Loucy (cell line): ENCODE data around the gene IP6K2.
A peak's percentile ranks its signal among the peaks of the same experiment; 100 is the strongest.

Experiments used
- H2AFZ ChIP-seq: fragments of 200-600 bp; sonication (generic); 2 replicates; pipeline ENCODE4 v1.6.0; 2016; ENCODE audit warnings: antibody characterized with exemption, mild to moderate bottlenecking, low read length, moderate library complexity
- H3F3A ChIP-seq: fragments of 200-600 bp; 2 replicates; pipeline ENCODE4 v1.6.0; 2016; ENCODE audit warnings: antibody characterized with exemption, low read depth, mild to moderate bottlenecking
- H3K27me3 ChIP-seq: fragments of 200-600 bp; sonication (generic); 2 replicates; pipeline ENCODE4 v1.6.1; 2014; ENCODE audit warnings: low read length, mild to moderate bottlenecking; ENCODE audit not compliant: insufficient read depth, poor library complexity, severe bottlenecking
- H3K36me3 ChIP-seq: fragments of 200-600 bp; sonication (generic); 2 replicates; pipeline ENCODE4 v1.6.1; 2016; ENCODE audit warnings: low read length; ENCODE audit not compliant: insufficient read depth
- H3K4me1 ChIP-seq: fragments of 200-600 bp; sonication (generic); 2 replicates; pipeline ENCODE4 v1.5.1; 2014; ENCODE audit warnings: low read length, mild to moderate bottlenecking; ENCODE audit not compliant: insufficient read depth, poor library complexity, severe bottlenecking
- H3K4me2 ChIP-seq: fragments of 200-600 bp; sonication (generic); 2 replicates; pipeline ENCODE4 v1.6.0; 2014; ENCODE audit warnings: antibody characterized with exemption, low read length, low read depth, mild to moderate bottlenecking; ENCODE audit not compliant: poor library complexity, severe bottlenecking
- H3K4me3 ChIP-seq: fragments of 200-600 bp; sonication (generic); 2 replicates; pipeline ENCODE4 v1.5.1; 2014; ENCODE audit warnings: low read length, mild to moderate bottlenecking, mixed read lengths; ENCODE audit not compliant: poor library complexity, severe bottlenecking
- H3K79me2 ChIP-seq: fragments of 200-600 bp; sonication (generic); 2 replicates; pipeline ENCODE4 v1.6.1; 2014; ENCODE audit warnings: low read length; ENCODE audit not compliant: insufficient read depth
- H3K9ac ChIP-seq: fragments of 200-600 bp; sonication (generic); 2 replicates; pipeline ENCODE4 v1.6.0; 2014; ENCODE audit warnings: mild to moderate bottlenecking, low read depth, low read length, moderate library complexity; ENCODE audit not compliant: poor library complexity, severe bottlenecking
- H3K9me2 ChIP-seq: fragments of 200-600 bp; sonication (generic); replicated peaks from 2 replicates; pipeline ENCODE4 v1.6.1; 2016; ENCODE audit warnings: low read depth, low read length, mixed read lengths
- H3K9me3 ChIP-seq: fragments of 200-600 bp; sonication (generic); 2 replicates; pipeline ENCODE4 v1.6.1; 2014; ENCODE audit warnings: mild to moderate bottlenecking, antibody characterized with exemption, low read length, low read depth; ENCODE audit not compliant: insufficient read depth
- H4K20me1 ChIP-seq: fragments of 200-600 bp; sonication (generic); 2 replicates; pipeline ENCODE4 v1.6.0; 2014; ENCODE audit warnings: antibody characterized with exemption, low read length, mild to moderate bottlenecking; ENCODE audit not compliant: insufficient read depth, poor library complexity, severe bottlenecking
- CTCF ChIP-seq: fragments of 200-600 bp; sonication (generic); conservative IDR thresholded peaks from 2 replicates; pipeline ENCODE4 v1.5.1; 2014; ENCODE audit warnings: mild to moderate bottlenecking, antibody characterized with exemption, low read length
- EZH2phosphoT487 ChIP-seq: fragments of 200-600 bp; IDR thresholded peaks from 2 replicates; pipeline ENCODE4 v1.6.1; 2018; ENCODE audit warnings: antibody characterized with exemption, mild to moderate bottlenecking, moderate library complexity, borderline replicate concordance

The IP6K2 gene

GRCh38 chr3:48684480-48685143 lies 32.4 kb downstream of the IP6K2 start:
- Histone ChIP-seq H3K27me3 (no peaks in the 10 kb centered on the region), H3K4me2 (peak overlapping the region; percentile 84), H3K9ac (peak overlapping the region; percentile 81), H3K9me2 (no peaks in the 10 kb centered on the region), H3K9me3 (no peaks in the 10 kb centered on the region), H3F3A (peaks cover 3% of the 10 kb centered on the region; the same call in 1 of the 2 replicates), H2AFZ (no peak overlapping the region), H3K4me1 (peaks cover 15% of the 10 kb centered on the region), H3K79me2 (peaks cover 27% of the 10 kb centered on the region), H4K20me1 (peaks cover 14% of the 10 kb centered on the region), H3K4me3 (peak overlapping the region; percentile 97), H3K36me3 (peaks cover 49% of the 10 kb centered on the region; the same call in 1 of the 2 replicates)
- TF ChIP-seq EZH2phosphoT487 (no peak), CTCF (no peak)

GRCh38 chr3:48684054-48684349 lies 33.0 kb downstream of the IP6K2 start:
- Histone ChIP-seq H3K9me2 (no peaks in the 10 kb centered on the region), H3F3A (peaks cover 3% of the 10 kb centered on the region; the same call in 1 of the 2 replicates), H3K4me1 (peaks cover 15% of the 10 kb centered on the region), H3K36me3 (peaks cover 45% of the 10 kb centered on the region; the same call in 1 of the 2 replicates), H3K4me2 (peak overlapping the region; percentile 84), H2AFZ (no peak overlapping the region), H4K20me1 (peaks cover 14% of the 10 kb centered on the region), H3K4me3 (peak overlapping the region; percentile 97), H3K79me2 (peaks cover 27% of the 10 kb centered on the region), H3K27me3 (no peaks in the 10 kb centered on the region), H3K9ac (peak overlapping the region; percentile 81), H3K9me3 (no peaks in the 10 kb centered on the region)
- TF ChIP-seq CTCF: no peak
- TF ChIP-seq EZH2phosphoT487: no peak

- peaks cover 40% of the 10 kb centered on the region; the same call in 1 of the 2 replicates for H3K36me3 ChIP-seq
- no peaks in the 10 kb centered on the region for H3K9me2 ChIP-seq
- TF ChIP-seq CTCF (no peak), EZH2phosphoT487 (no peak)
- no peak overlapping the region for H2AFZ ChIP-seq
- no peaks in the 10 kb centered on the region for H3K27me3 ChIP-seq
- peaks cover 7% of the 10 kb centered on the region for H4K20me1 ChIP-seq
- peak overlapping the region; percentile 97 for H3K4me3 ChIP-seq
- peaks cover 3% of the 10 kb centered on the region; the same call in 1 of the 2 replicates for H3F3A ChIP-seq
- peaks cover 15% of the 10 kb centered on the region for H3K4me1 ChIP-seq
- H3K9me3 ChIP-seq: no peaks in the 10 kb centered on the region
- peak overlapping the region; percentile 84 for H3K4me2 ChIP-seq
- peak overlapping the region; percentile 81 for H3K9ac ChIP-seq
- H3K79me2 ChIP-seq: peaks cover 27% of the 10 kb centered on the region
Observed at GRCh38 chr3:48682786-48683185, 34.2 kb downstream of the IP6K2 start.
